NOMO-1 (cell line): ENCODE results near the gene NGRN.

Experiments
- DNase-seq, 2 experiments: peaks; one replicate each; lab custom pipeline; 2025; ENCODE audit not compliant: unreplicated experiment in 2 of 2; lab: John Stamatoyannopoulos, UW

Gene NGRN

GRCh38 chr15:90307661-90308060 is 42.2 kb downstream of the NGRN start:
- no peak for DNase-seq

- no peak for DNase-seq
Measured at GRCh38 chr15:90309020-90309419, 43.5 kb downstream of the NGRN start.

- DNase-seq, result no peak
Measured at GRCh38 chr15:90315278-90315982, 50.0 kb downstream of the NGRN start.

DNA sequence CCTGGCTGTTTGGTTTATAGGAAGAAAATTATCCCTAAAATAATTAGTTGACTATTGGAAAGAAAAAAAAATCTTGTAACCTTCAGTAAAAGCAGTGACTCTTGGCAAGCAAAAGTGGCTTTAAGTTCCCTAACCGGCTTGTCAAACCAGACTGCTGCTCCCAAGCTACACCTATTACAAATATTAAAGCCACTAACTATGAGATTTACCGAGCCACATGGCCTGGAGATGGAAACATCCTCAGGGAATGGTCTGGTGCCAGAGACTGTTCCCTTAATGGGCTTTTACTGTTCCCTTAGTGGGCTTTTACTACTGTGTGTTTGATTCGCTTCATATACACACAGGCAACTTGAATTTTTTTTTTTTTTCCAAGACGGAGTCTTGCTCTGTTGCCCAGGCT is 50.7 kb downstream of the NGRN start:
- no peak for DNase-seq

DNA sequence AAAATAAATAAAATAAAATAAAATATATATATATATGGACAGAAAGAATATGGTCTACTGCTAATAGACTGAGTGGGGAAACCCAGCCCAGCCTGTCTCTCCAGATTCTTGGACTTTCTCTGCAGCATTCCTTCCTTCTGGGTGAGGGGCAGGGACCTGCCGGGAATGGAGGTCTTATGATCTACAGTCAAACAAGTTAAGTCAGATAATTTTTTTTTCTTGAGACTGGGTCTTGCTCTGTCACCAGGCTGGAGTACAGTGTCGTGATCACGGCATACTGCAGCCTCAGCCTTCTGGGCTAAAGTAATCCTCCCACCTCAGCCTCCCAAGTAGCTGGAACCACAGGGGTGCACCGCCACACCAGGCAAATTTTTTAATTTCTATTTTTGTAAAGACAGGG is 53.1 kb downstream of the NGRN start:
- DNase-seq, result no peak

DNA sequence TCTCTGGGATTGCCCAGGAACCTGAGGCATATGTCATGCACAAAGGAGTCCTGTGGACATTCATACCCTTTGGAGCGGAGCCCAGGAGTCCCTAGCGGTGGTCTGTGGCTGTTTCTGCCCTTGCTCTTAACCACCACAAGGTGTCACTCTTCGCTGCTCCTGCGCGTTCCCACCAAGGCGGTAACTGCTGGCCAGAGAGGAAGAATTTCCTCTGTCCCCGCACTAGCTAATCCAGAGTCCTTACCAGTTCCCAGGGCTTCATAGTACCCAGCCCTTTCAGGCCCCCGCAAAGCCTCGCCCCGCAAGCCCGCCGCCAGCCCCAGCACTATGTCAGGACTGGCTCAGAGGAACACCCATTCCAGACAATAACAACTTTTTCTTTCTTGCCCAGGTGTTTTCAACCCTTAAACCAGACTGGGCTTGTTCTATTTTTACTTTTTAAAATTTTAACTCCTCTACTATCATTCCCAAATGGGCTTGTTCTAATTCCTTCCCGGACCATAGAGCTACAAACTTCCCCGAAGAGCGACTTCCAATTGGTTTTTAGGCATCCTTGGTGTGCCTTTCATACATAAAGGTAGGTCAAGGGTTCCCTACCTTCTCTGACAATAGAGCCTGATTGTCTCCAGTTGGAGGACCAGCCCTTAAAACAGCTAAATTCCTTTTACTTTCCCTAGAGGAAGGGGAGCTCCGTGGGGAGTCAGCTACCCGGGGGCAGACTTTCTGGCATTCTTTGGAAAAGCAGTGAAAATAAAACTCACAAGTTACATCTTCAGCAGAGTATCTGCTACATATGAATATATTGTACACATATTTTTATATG is 54.8 kb downstream of the NGRN start:
- peak; percentile 71 to 73 for DNase-seq

GRCh38 chr15:90320885-90321278 is 55.4 kb downstream of the NGRN start:
- no peak for DNase-seq
